Measurements from ENCODE around the gene PHF12.
A peak's percentile ranks its signal among the peaks of the same experiment; 100 is the strongest.
"Not testable (repeated sequence)": the region's sequence is repeated elsewhere in the genome, so short reads cannot be mapped to it uniquely, and the experiment has no call there.

Gene PHF12

GRCh38 chr17:28881533-28882056, 69.7 kb downstream of the PHF12 start:
- DNase-seq: no peak

- DNase-seq: no peak
Measured at GRCh38 chr17:28880572-28880945, 70.8 kb downstream of the PHF12 start.

GRCh38 chr17:28879886-28880571, 71.3 kb downstream of the PHF12 start:
- no peak for DNase-seq

- peak in 1 of 2 experiments; percentile 31 for DNase-seq
Measured at GRCh38 chr17:28878981-28879380, 72.3 kb downstream of the PHF12 start.

- no peak for DNase-seq
Measured at GRCh38 chr17:28878158-28878910, 73.0 kb downstream of the PHF12 start.

GRCh38 chr17:28877150-28877711, 74.1 kb downstream of the PHF12 start:
- not testable (repeated sequence) for DNase-seq

GRCh38 chr17:28875848-28876550, 75.3 kb downstream of the PHF12 start:
- no peak for DNase-seq

- DNase-seq: no peak
Measured at GRCh38 chr17:28874750-28875149, 76.6 kb downstream of the PHF12 start.

- no peak for DNase-seq
Measured at GRCh38 chr17:28873839-28874238, 77.5 kb downstream of the PHF12 start.

GRCh38 chr17:28871056-28871579, 80.2 kb downstream of the PHF12 start:
- peak; percentile 7 to 22 for DNase-seq

GRCh38 chr17:28867276-28867675, 84.0 kb downstream of the PHF12 start:
- DNase-seq: no peak

- peak; percentile 28 to 39 for DNase-seq
Measured at GRCh38 chr17:28865946-28866752, 85.2 kb downstream of the PHF12 start.

GRCh38 chr17:28864991-28865849, 86.1 kb downstream of the PHF12 start:
- DNase-seq: no peak

- DNase-seq: no peak
Measured at GRCh38 chr17:28863953-28864352, 87.4 kb downstream of the PHF12 start.

- no peak for DNase-seq
Measured at GRCh38 chr17:28862561-28862960, 88.8 kb downstream of the PHF12 start.

GRCh38 chr17:28861393-28862203, 89.7 kb downstream of the PHF12 start:
- no peak for DNase-seq

- DNase-seq: no peak
Measured at GRCh38 chr17:28860363-28860808, 90.9 kb downstream of the PHF12 start.

GRCh38 chr17:28858801-28859355, 92.4 kb downstream of the PHF12 start:
- DNase-seq: no peak

- DNase-seq: no peak
Measured at GRCh38 chr17:28857905-28858800, 93.2 kb downstream of the PHF12 start.

All from Kasumi-1 (cell line).